DOHH2 (cell line): ENCODE data around the gene OR2M2.

ENCODE experiments used
- H3F3A ChIP-seq: fragments of 200-600 bp; sonication (generic), shearing (Covaris generic); 2 replicates; pipeline ENCODE4 v1.6.0; 2016; ENCODE audit warnings: antibody characterized with exemption, mild to moderate bottlenecking; ENCODE audit not compliant: control insufficient read depth, insufficient read depth
- H3K27ac ChIP-seq: fragments of 200-600 bp; sonication (generic); 2 replicates; pipeline ENCODE4 v1.5.1; 2014; ENCODE audit warnings: low read depth, mild to moderate bottlenecking, low read length, moderate library complexity
- H3K27me3 ChIP-seq: fragments of 200-600 bp; sonication (generic); 2 replicates; pipeline ENCODE4 v1.6.1; 2014; ENCODE audit warnings: mild to moderate bottlenecking, low read length, mixed read lengths; ENCODE audit not compliant: control insufficient read depth
- H3K36me3 ChIP-seq: fragments of 200-600 bp; sonication (generic); 2 replicates; pipeline ENCODE4 v1.6.1; 2014; ENCODE audit warnings: mild to moderate bottlenecking, low read length, moderate library complexity, mixed read lengths; ENCODE audit not compliant: control insufficient read depth
- H3K4me1 ChIP-seq: fragments of 200-600 bp; sonication (generic); 2 replicates; pipeline ENCODE4 v1.6.1; 2014; ENCODE audit warnings: mild to moderate bottlenecking, low read length, mixed read lengths; ENCODE audit not compliant: control insufficient read depth
- H3K4me2 ChIP-seq: fragments of 200-600 bp; sonication (generic); 2 replicates; pipeline ENCODE4 v1.6.0; 2014; ENCODE audit warnings: mild to moderate bottlenecking, low read length, moderate library complexity
- H3K4me3 ChIP-seq: fragments of 200-600 bp; sonication (generic); 2 replicates; pipeline ENCODE4 v1.5.1; 2014; ENCODE audit warnings: mild to moderate bottlenecking, low read length, mixed read lengths
- H3K79me2 ChIP-seq: fragments of 200-600 bp; sonication (generic); 2 replicates; pipeline ENCODE4 v1.6.1; 2014; ENCODE audit warnings: mild to moderate bottlenecking, low read length, mixed read lengths; ENCODE audit not compliant: control insufficient read depth
- H3K9me2 ChIP-seq: fragments of 200-600 bp; sonication (generic); replicated peaks from 2 replicates; pipeline ENCODE4 v1.6.1; 2014; ENCODE audit warnings: mild to moderate bottlenecking, low read length, mixed read lengths; ENCODE audit not compliant: control insufficient read depth
- H3K9me3 ChIP-seq: fragments of 200-600 bp; sonication (generic); 2 replicates; pipeline ENCODE4 v1.6.1; 2014; ENCODE audit warnings: antibody characterized with exemption, low read length, mixed read lengths; ENCODE audit not compliant: control insufficient read depth, insufficient read depth
- H4K20me1 ChIP-seq: fragments of 200-600 bp; sonication (generic); 2 replicates; pipeline ENCODE4 v1.6.0; 2014; ENCODE audit warnings: low read depth, mild to moderate bottlenecking, antibody characterized with exemption, low read length, moderate library complexity; ENCODE audit not compliant: control insufficient read depth, insufficient read depth
- CTCF ChIP-seq: fragments of 200-600 bp; sonication (generic); IDR thresholded peaks from one replicate; pipeline ENCODE4 v1.5.1; 2014; ENCODE audit warnings: antibody characterized with exemption, mild to moderate bottlenecking, low read depth, low read length; ENCODE audit not compliant: poor library complexity, severe bottlenecking
- EZH2phosphoT487 ChIP-seq: fragments of 200-600 bp; sonication (generic); IDR thresholded peaks from 2 replicates; pipeline ENCODE4 v1.6.1; 2017; ENCODE audit warnings: borderline replicate concordance, mild to moderate bottlenecking, antibody characterized with exemption, low read length, moderate library complexity, mixed read lengths

OR2M2 gene

DNA sequence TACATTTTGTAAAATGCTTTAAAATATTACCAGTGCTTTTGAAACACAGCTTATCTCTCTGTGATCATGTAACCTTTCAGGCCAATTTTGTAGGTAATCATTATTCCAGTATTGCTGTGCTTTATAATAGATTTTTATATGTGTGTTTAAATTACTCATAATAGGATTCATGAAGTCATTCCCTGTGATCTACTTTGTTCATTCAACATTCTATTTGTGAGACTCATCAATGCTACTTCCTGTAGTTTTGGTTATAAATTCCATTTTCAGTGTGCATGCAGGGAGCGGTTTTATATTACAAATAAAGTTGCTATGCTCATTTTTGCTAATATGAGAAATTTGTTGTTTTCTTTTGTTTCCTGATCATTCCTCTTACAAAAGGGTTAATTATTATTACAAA lies 33.8 kb upstream of the OR2M2 start:
- Histone ChIP-seq H3K4me2 (no peak overlapping the region), H3K4me1 (no peaks in the 10 kb centered on the region), H3K4me3 (no peak overlapping the region), H4K20me1 (no peaks in the 10 kb centered on the region), H3K9me2 (no peaks in the 10 kb centered on the region), H3K36me3 (no peaks in the 10 kb centered on the region), H3K9me3 (no peaks in the 10 kb centered on the region), H3K79me2 (no peaks in the 10 kb centered on the region), H3K27me3 (no peaks in the 10 kb centered on the region), H3K27ac (no peak overlapping the region), H3F3A (no peaks in the 10 kb centered on the region)
- TF ChIP-seq EZH2phosphoT487 (no peak), CTCF (no peak)

- H3K4me1 ChIP-seq = no peaks in the 10 kb centered on the region
- no peaks in the 10 kb centered on the region for H3F3A ChIP-seq
- H3K27ac ChIP-seq = no peak overlapping the region
- no peak overlapping the region for H3K4me3 ChIP-seq
- no peaks in the 10 kb centered on the region for H3K36me3 ChIP-seq
- H3K9me3 ChIP-seq = no peaks in the 10 kb centered on the region
- TF ChIP-seq CTCF = no peak
- no peak for TF ChIP-seq EZH2phosphoT487
- H3K27me3 ChIP-seq = no peaks in the 10 kb centered on the region
- no peak overlapping the region for H3K4me2 ChIP-seq
- no peaks in the 10 kb centered on the region for H4K20me1 ChIP-seq
- H3K79me2 ChIP-seq = no peaks in the 10 kb centered on the region
- no peaks in the 10 kb centered on the region for H3K9me2 ChIP-seq
Measured at GRCh38 chr1:248143311-248143710, 31.3 kb upstream of the OR2M2 start.

DNA sequence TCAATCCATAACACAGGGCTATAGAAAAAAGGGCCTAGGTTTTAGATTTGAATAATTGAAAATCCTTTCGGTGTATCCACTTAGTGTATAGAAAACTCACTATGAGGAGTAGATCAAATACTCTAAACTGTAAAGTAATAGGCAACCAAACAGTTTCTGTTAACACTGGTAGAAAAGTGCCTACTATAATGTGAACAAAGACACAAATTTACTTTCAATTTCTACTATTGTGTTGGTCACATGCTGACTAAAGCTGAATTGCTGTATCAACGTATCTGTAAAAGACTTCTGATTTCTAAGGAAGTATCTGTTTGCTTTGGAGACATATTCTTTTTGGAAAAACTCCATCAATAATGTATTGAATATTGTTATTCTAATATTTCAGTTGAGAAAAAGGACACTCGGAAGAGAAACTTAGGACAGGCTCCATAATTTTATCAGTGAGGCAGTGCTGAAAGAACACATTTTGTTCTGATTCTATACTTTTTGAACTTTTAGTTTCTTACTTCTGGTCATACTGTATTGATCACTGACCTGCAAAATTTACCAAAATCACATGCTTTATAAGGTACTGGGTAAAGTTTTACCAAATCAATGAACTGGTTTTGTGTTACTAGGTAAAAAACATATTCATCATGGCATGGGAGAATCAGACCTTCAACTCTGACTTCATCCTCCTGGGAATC lies 30.0 kb upstream of the OR2M2 start, which contains the start of gene OR2M5:
Gene OR2M5, plus strand, starts transcription at position 636 of the 686 bp plus-strand sequence. Its CDS starts 0 bp downstream, at position 636.
- H3K36me3 ChIP-seq = no peaks in the 10 kb centered on the region
- no peaks in the 10 kb centered on the region for H3K27me3 ChIP-seq
- no peaks in the 10 kb centered on the region for H3K9me2 ChIP-seq
- H3K4me2 ChIP-seq = no peak within 1 kb of the TSS
- no peaks in the 10 kb centered on the region for H3F3A ChIP-seq
- TF ChIP-seq CTCF (no peak), EZH2phosphoT487 (no peak)
- no peak within 1 kb of the TSS for H3K4me3 ChIP-seq
- H3K4me1 ChIP-seq = no peaks in the 10 kb centered on the region
- no peaks in the 10 kb centered on the region for H4K20me1 ChIP-seq
- no peak within 1 kb of the TSS for H3K27ac ChIP-seq
- no peaks in the 10 kb centered on the region for H3K9me3 ChIP-seq
- H3K79me2 ChIP-seq = no peaks in the 10 kb centered on the region
